HCT116 (cell line): ENCODE measurements around the gene RAPGEF2. TPM values are rescaled to one million over a fixed set of nuclear protein-coding genes. Genes with fewer than 3 reads are reported as not detected.
"Not testable (repeated sequence)": the region's sequence is repeated elsewhere in the genome, so short reads cannot be mapped to it uniquely, and the experiment has no call there.

Experiments used
- ATAC-seq: fragments of 200-7000 bp; cut with Tn5 transposase; 2 replicates; pipeline ENCODE4 v1.9.1; 2020; ENCODE audit warnings: mild to moderate bottlenecking, moderate library complexity
- BruUV-seq: library from RNA; stranded (reverse); fragments of 400-500 nt; replicated peaks from 2 replicates; lab custom pipeline; 2021; lab: Mats Ljungman, UMichigan
- CTCF ChIA-PET: fragments of 300-600 bp; sonication (Branson Sonifier 250); formaldehyde crosslinking; loops from one replicate; lab custom pipeline; 2021; ENCODE audit warnings: antibody characterized with exemption; lab: Charles Lee
- POLR2A ChIA-PET: fragments of 300-600, 350-600 bp; sonication (Branson Sonifier 250); formaldehyde crosslinking; loops from one replicate; lab custom pipeline; 2021; ENCODE audit warnings: antibody characterized with exemption; lab: Charles Lee
- RAD21 ChIA-PET, 2 experiments: fragments of 300-600 bp; sonication (Branson Sonifier 250); formaldehyde crosslinking; loops; one replicate each; lab custom pipeline; 2023; ENCODE audit warnings: low total read pairs in 2 of 2; ENCODE audit not compliant: uncharacterized antibody in 2 of 2, unreplicated experiment in 2 of 2, low non-redundant PET in 1 of 2; lab: Charles Lee
- DNase-seq: peaks from one replicate; pipeline ENCODE4 v3.0.0-alpha.2; 2010; ENCODE audit warnings: low read depth, low spot score
- H2AFZ ChIP-seq: fragments of 200-600 bp; shearing (Covaris generic), sonication (generic); 2 replicates; pipeline ENCODE4 v1.6.1; 2017; ENCODE audit warnings: low read depth, mixed run types, mixed read lengths, antibody characterized with exemption, low read length; ENCODE audit not compliant: poor library complexity, severe bottlenecking
- H3K27ac ChIP-seq: 2 replicates; pipeline ENCODE4 v1.5.1; 2012; ENCODE audit warnings: low read depth, low read length
- H3K27me3 ChIP-seq: fragments of 200-600 bp; sonication (generic); 2 replicates; pipeline ENCODE4 v1.6.1; 2016; ENCODE audit warnings: mixed run types, low read length, mixed read lengths; ENCODE audit not compliant: insufficient read depth
- H3K36me3 ChIP-seq, 2 experiments: fragments of 200-500 bp in 1 of 2; fragments of 200-600 bp in 1 of 2; sonication (Bioruptor generic) in 1 of 2; sonication (generic) in 1 of 2; 2 replicates each; pipeline versions ENCODE4 v1.5.1 to v1.6.1; 2014 to 2016; ENCODE audit warnings: low read length in 2 of 2, inconsistent platforms in 1 of 2, mixed read lengths in 1 of 2, mixed run types in 1 of 2; ENCODE audit not compliant: insufficient read depth in 2 of 2, control insufficient read depth in 1 of 2
- H3K4me1 ChIP-seq, 2 experiments: fragments of 200-600 bp in 1 of 2; sonication (generic) in 1 of 2; 2 replicates each; pipeline versions ENCODE4 v1.5.1 to v1.6.1; 2012 to 2017; ENCODE audit warnings: low read length in 2 of 2, inconsistent platforms in 1 of 2, mild to moderate bottlenecking in 1 of 2, mixed read lengths in 1 of 2, mixed run types in 1 of 2, moderate library complexity in 1 of 2; ENCODE audit not compliant: insufficient read depth in 2 of 2, control insufficient read depth in 1 of 2
- H3K4me2 ChIP-seq: fragments of 200-600 bp; sonication (generic); 2 replicates; pipeline ENCODE4 v1.6.1; 2017; ENCODE audit warnings: mixed run types, low read length, mixed read lengths
- H3K4me3 ChIP-seq, 2 experiments: fragments of 200-600 bp in 1 of 2; sonication (generic) in 1 of 2; replicated peaks in 1 of 2; 2 replicates each; pipeline ENCODE4 v1.5.1; 2011 to 2016; ENCODE audit warnings: low read length in 2 of 2, control low read depth in 1 of 2, low read depth in 1 of 2, mild to moderate bottlenecking in 1 of 2, mixed read lengths in 1 of 2, mixed run types in 1 of 2
- H3K79me2 ChIP-seq: fragments of 200-600 bp; sonication (generic); 2 replicates; pipeline ENCODE4 v1.6.1; 2017; ENCODE audit warnings: mild to moderate bottlenecking, mixed run types, low read length, moderate library complexity, mixed read lengths; ENCODE audit not compliant: insufficient read depth
- H3K9ac ChIP-seq: fragments of 200-600 bp; sonication (generic); 2 replicates; pipeline ENCODE4 v1.6.1; 2016; ENCODE audit warnings: low read length, mixed read lengths
- H3K9me2 ChIP-seq: fragments of 200-600 bp; sonication (generic), shearing (Covaris generic); 2 replicates; pipeline ENCODE4 v1.6.1; 2017; ENCODE audit warnings: mixed run types, mild to moderate bottlenecking, moderate library complexity; ENCODE audit not compliant: insufficient read depth
- H3K9me3 ChIP-seq, 2 experiments: fragments of 200-500 bp in 1 of 2; fragments of 200-600 bp in 1 of 2; sonication (Bioruptor generic) in 1 of 2; sonication (generic) in 1 of 2; 2 replicates each; pipeline ENCODE4 v1.6.1; 2014 to 2017; ENCODE audit warnings: low read length in 2 of 2, mixed read lengths in 2 of 2, inconsistent platforms in 1 of 2, low read depth in 1 of 2, mild to moderate bottlenecking in 1 of 2, mixed run types in 1 of 2, moderate library complexity in 1 of 2; ENCODE audit not compliant: control insufficient read depth in 1 of 2, insufficient read depth in 1 of 2
- H4K20me1 ChIP-seq: fragments of 200-600 bp; sonication (generic), shearing (Covaris generic); 2 replicates; pipeline ENCODE4 v1.6.1; 2017; ENCODE audit warnings: mixed run types, mild to moderate bottlenecking, moderate library complexity; ENCODE audit not compliant: insufficient read depth
- ATF3 ChIP-seq: IDR thresholded peaks from 2 replicates; pipeline ENCODE4 v1.6.1; 2012
- CBX3 ChIP-seq: IDR thresholded peaks from 2 replicates; pipeline ENCODE4 v1.6.1; 2012; ENCODE audit warnings: low read depth
- CEBPB ChIP-seq: IDR thresholded peaks from 2 replicates; pipeline ENCODE4 v1.6.1; 2012; ENCODE audit warnings: low read depth
- EGR1 ChIP-seq: IDR thresholded peaks from 2 replicates; pipeline ENCODE4 v1.6.1; 2012; ENCODE audit warnings: low read depth
- ELF1 ChIP-seq: IDR thresholded peaks from 2 replicates; pipeline ENCODE4 v1.6.1; 2012; ENCODE audit warnings: low read depth, borderline replicate concordance
- EZH2 ChIP-seq: fragments of 200-600 bp; sonication (generic); IDR thresholded peaks from 2 replicates; pipeline ENCODE4 v1.6.1; 2017; ENCODE audit warnings: antibody characterized with exemption, mixed run types
- JUND ChIP-seq: IDR thresholded peaks from 2 replicates; pipeline ENCODE4 v1.6.1; 2012
- POLR2A ChIP-seq: IDR thresholded peaks from 2 replicates; pipeline ENCODE4 v1.7.0; 2011; ENCODE audit warnings: borderline replicate concordance; ENCODE audit not compliant: insufficient read depth, insufficient read length; ENCODE audit errors: extremely low read depth
- POLR2AphosphoS5 ChIP-seq: IDR thresholded peaks from 2 replicates; pipeline ENCODE4 v1.6.1; 2011; ENCODE audit warnings: mild to moderate bottlenecking, low read depth, low read length, moderate library complexity
- SIN3A ChIP-seq: IDR thresholded peaks from 2 replicates; pipeline ENCODE4 v1.6.1; 2012; ENCODE audit warnings: low read depth
- SP1 ChIP-seq: IDR thresholded peaks from 2 replicates; pipeline ENCODE4 v1.6.1; 2012; ENCODE audit warnings: low read depth
- YY1 ChIP-seq: IDR thresholded peaks from 2 replicates; pipeline ENCODE4 v1.6.1; 2011; ENCODE audit warnings: low read length, low read depth, moderate library complexity, mild to moderate bottlenecking; ENCODE audit not compliant: insufficient replicate concordance; ENCODE audit errors: extremely low read depth
- ZFX ChIP-seq: fragments of 450-650 bp; IDR thresholded peaks from 2 replicates; pipeline ENCODE4 v1.6.1; 2017
- ZNF274 ChIP-seq: fragments of 200-500 bp; sonication (Bioruptor generic); IDR thresholded peaks from 2 replicates; pipeline ENCODE4 v1.6.1; 2014; ENCODE audit warnings: mild to moderate bottlenecking, low read depth, low read length, inconsistent platforms
- intact Hi-C: fragments of 100-400 bp; cut with micrococcal nuclease; formaldehyde crosslinking; loops from 2 replicates; pipeline ENCODE4 v1.10.0; 2022
- total RNA-seq: library from RNA; stranded (reverse); gene quantifications from one replicate; pipeline ENCODE4 v1.2.1, GENCODE V29; 2021; ENCODE audit not compliant: unreplicated experiment
- TF ChIP-seq, protein P1 (sequence below): IDR thresholded peaks from 2 replicates; pipeline ENCODE4 v1.6.1; 2012

RAPGEF2 gene
- total RNA-seq, 1 experiment from 2014 or later: 21.2 TPM

DNA sequence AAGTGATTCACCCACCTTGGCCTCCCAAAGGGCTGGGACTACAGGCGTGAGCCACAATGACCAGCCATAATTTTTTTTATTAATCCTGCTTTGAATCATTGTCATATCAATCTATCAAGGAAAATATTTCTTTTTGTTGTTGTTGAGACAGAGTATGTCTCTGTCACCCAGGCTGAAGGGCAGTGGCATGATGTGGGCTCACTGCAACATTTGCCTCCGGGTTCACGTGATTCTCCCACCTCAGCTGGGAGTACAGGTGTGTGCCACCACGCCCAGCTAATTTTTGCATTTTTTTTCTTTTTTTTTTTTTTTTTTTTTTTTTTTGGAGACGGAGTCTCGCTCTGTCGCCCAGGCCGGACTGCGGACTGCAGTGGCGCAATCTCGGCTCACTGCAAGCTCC, 8.7 kb upstream of the RAPGEF2 start:
- ATAC-seq: peak; percentile 34; the same call in 1 of the 2 replicates
- CTCF ChIA-PET, H3K79me2 ChIP-seq, H4K20me1 ChIP-seq, H3K36me3 ChIP-seq, RAD21 ChIA-PET, BruUV-seq, H3K27ac ChIP-seq, H3K9me3 ChIP-seq, H3K27me3 ChIP-seq, intact Hi-C loops, H3K4me3 ChIP-seq, DNase-seq, POLR2A ChIA-PET, H3K9ac ChIP-seq, H3K9me2 ChIP-seq: not testable (repeated sequence)
- Histone ChIP-seq H2AFZ (peak overlapping the region; percentile 92), H3K4me2 (peak overlapping the region; percentile 42), H3K4me1 (peaks cover 0 to 17% of the 10 kb centered on the region in 2 experiments; a peak in 2 of 4 replicates)

DNA sequence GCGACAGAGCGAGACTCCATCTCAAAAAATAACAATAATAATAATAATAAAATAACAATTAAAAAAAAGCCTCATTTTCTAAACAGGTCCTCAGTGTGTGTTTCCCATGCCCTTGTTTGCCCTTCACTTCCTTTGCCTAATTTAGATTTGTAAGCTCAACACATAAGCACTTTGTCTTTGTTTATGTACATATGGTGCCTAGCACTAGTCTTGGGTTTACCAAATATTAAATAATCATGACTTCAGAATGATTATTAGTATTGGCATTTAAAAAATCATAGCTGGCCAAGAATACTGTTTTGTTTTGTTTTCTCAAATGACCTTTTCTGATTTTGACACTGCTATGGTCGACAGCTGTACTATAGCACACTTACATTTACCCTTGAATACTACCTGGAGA, 6.4 kb upstream of the RAPGEF2 start:
- Histone ChIP-seq H3K9me2 (no peaks in the 10 kb centered on the region), H3K27me3 (no peaks in the 10 kb centered on the region), H3K79me2 (no peaks in the 10 kb centered on the region), H3K27ac (no peak overlapping the region), H3K4me3 (no peak overlapping the region), H4K20me1 (no peaks in the 10 kb centered on the region), H3K9ac (no peak overlapping the region), H3K4me1 (peaks cover 0 to 17% of the 10 kb centered on the region in 2 experiments; a peak in 2 of 4 replicates), H2AFZ (no peak overlapping the region), H3K4me2 (no peak overlapping the region), H3K9me3 (no peaks in the 10 kb centered on the region), H3K36me3 (no peaks in the 10 kb centered on the region)
- DNase-seq (no peak), ATAC-seq (no peak)
- BruUV-seq: no TSS peak
- CTCF ChIA-PET: no interaction called here
- RAD21 ChIA-PET: no interaction called here
- intact Hi-C loops: no loop called here
- TF ChIP-seq ELF1 (no peak), YY1 (no peak), ZFX (no peak), POLR2AphosphoS5 (no peak), CBX3 (no peak), EZH2 (no peak), SP1 (no peak), POLR2A (no peak), CEBPB (no peak), SIN3A (no peak), ZNF274 (no peak), EGR1 (no peak), JUND (no peak), ATF3 (no peak)
- TF ChIP-seq, protein P1, sequence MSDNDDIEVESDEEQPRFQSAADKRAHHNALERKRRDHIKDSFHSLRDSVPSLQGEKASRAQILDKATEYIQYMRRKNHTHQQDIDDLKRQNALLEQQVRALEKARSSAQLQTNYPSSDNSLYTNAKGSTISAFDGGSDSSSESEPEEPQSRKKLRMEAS: no peak
- POLR2A ChIA-PET: no interaction called here
